Measurements from ENCODE around the gene TET1. TPM values are rescaled to one million over a fixed set of nuclear protein-coding genes. Genes with fewer than 3 reads are reported as not detected.

The TET1 gene
- total RNA-seq, 1 experiment from 2014 or later = 53.4 TPM

DNA sequence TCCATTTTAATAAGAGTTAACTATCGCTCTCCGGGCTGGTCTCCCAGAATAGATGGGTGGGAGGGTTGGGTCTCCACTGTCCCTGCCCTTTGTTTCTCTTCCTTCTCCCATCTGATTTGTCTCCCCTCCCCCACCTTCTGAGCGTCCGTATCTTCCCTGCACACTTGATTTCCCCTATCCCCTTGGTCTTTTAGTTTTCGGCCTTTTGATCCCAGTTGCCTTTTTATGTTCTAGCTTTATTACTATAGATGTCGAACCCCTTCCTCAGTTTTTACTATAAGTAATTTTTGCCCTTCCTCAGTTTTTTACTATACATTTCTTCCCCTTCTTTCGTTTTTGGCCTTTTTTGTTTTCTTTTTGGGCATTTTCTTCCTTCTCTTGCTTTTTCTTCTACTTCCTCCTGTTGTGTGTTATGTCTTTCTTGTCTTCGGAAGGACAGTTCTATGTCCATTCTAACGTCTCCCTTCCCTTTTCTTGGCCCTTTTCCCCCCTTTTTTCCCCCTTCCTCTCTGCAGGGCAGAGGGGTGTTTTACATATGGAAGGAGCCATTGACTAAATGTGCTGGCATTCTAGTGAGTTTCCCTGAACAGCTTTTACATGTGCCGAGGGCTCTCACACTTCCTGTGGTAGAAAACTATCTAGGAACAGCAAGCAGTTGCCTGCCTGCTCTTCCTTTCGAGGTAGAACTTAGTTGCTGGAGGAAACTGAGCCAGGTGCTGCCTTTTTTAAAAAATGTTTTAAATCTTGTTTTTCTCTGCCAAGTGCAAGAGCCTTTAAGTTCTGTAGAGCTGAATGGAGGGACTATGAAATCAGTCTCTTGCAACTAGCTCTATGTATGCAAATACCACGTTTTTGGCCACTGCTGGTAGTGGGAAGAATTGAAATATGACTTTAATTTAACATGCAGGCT, 2.8 kb downstream of the TET1 start:
- Histone ChIP-seq H4K20me1 (ENCODE audit: control insufficient read depth, insufficient read depth, insufficient read length) (no peaks in the 10 kb centered on the region), H4K8ac (replicated peaks; ENCODE audit: insufficient read length, low read depth, low read length) (no peak overlapping the region), H3K79me2 (ENCODE audit: insufficient read depth, low read length) (peaks cover 45% of the 10 kb centered on the region; the same call in 1 of the 2 replicates), H3K4ac (ENCODE audit: low read depth, low read length) (no peak overlapping the region), H3K18ac (ENCODE audit: insufficient read length, low read depth, low read length) (peak overlapping the region; percentile 11), H2BK15ac (ENCODE audit: low read depth, low read length) (no peak overlapping the region), H3K4me1 (ENCODE audit: insufficient read depth, low read length) (peaks cover 4% of the 10 kb centered on the region; the same call in 1 of the 2 replicates), H2AFZ (ENCODE audit: low read length) (no peak overlapping the region), H3K23ac (ENCODE audit: insufficient read length, low read depth, low read length) (no peak overlapping the region), H3K27me3 (ENCODE audit: insufficient read depth, low read length) (no peaks in the 10 kb centered on the region), H2BK120ac (ENCODE audit: low read depth, low read length, poor library complexity, severe bottlenecking) (no peak overlapping the region), H3K14ac (ENCODE audit: insufficient read depth, low read length) (no peak overlapping the region), H3K9me3 (ENCODE audit: control insufficient read depth, low read depth, low read length) (no peaks in the 10 kb centered on the region), H3K23me2 (ENCODE audit: insufficient read length, low read depth, low read length, poor library complexity, severe bottlenecking) (peaks cover 19% of the 10 kb centered on the region), H3K4me2 (ENCODE audit: insufficient read depth, insufficient read length, low read length) (peak overlapping the region; percentile 99), H3K79me1 (ENCODE audit: insufficient read depth, low read depth, low read length, poor library complexity, severe bottlenecking) (no peaks in the 10 kb centered on the region), H3K9ac (ENCODE audit: extremely low read depth, insufficient read length, low read length) (peak overlapping the region; percentile 86), H2BK20ac (ENCODE audit: low read depth, low read length, poor library complexity, severe bottlenecking) (no peak overlapping the region), H3K27ac (ENCODE audit: insufficient read length, low read depth, low read length) (peak overlapping the region; percentile 91), H2BK12ac (ENCODE audit: insufficient read length, low read depth, low read length) (no peak overlapping the region), H3T11ph (ENCODE audit: low read length) (no peak overlapping the region), H2AK5ac (ENCODE audit: insufficient read length, low read length) (no peak overlapping the region), H3K56ac (ENCODE audit: insufficient read length, low read depth, low read length) (no peak overlapping the region), H2BK5ac (ENCODE audit: insufficient read length, low read length) (no peak overlapping the region), H4K5ac (ENCODE audit: insufficient read length, low read depth, low read length) (no peak overlapping the region), H4K91ac (ENCODE audit: insufficient read length, low read depth, low read length) (no peak overlapping the region)
- Mint-ChIP-seq H3K4me1 (peaks cover 50 to 52% of the 10 kb centered on the region in 2 experiments), H3K36me3 (ENCODE audit: insufficient read depth in 1 of 3, low read depth in 3 of 3) (peaks cover 10 to 16% (median 12%) of the 10 kb centered on the region in 3 experiments), H3K27ac (peak overlapping the region; percentile 95 to 99 (median 95)), H3K9me3 (no peaks in the 10 kb centered on the region; a peak in 1 of 5 replicates), H3K27me3 (ENCODE audit: low read depth) (peaks cover 5% of the 10 kb centered on the region), H3K4me3 (peak overlapping the region; percentile 93 to 95)
- whole genome bisulfite sequencing (ENCODE audit: extremely low coverage, insufficient read length, low lambda C conversion rate) = no CpG with 5 or more reads among the region's 12 CpGs
- DNase-seq = peak; percentile 70
- TF ChIP-seq, protein P1, sequence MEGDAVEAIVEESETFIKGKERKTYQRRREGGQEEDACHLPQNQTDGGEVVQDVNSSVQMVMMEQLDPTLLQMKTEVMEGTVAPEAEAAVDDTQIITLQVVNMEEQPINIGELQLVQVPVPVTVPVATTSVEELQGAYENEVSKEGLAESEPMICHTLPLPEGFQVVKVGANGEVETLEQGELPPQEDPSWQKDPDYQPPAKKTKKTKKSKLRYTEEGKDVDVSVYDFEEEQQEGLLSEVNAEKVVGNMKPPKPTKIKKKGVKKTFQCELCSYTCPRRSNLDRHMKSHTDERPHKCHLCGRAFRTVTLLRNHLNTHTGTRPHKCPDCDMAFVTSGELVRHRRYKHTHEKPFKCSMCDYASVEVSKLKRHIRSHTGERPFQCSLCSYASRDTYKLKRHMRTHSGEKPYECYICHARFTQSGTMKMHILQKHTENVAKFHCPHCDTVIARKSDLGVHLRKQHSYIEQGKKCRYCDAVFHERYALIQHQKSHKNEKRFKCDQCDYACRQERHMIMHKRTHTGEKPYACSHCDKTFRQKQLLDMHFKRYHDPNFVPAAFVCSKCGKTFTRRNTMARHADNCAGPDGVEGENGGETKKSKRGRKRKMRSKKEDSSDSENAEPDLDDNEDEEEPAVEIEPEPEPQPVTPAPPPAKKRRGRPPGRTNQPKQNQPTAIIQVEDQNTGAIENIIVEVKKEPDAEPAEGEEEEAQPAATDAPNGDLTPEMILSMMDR (conservative IDR thresholded peaks at IDR 0.05) = no peak
